Ishikawa (cell line): ENCODE measurements around the gene XPO6.

Source experiments
- CEBPB ChIP-seq: IDR thresholded peaks from 2 replicates; pipeline ENCODE4 v1.6.1; 2012
- CREB1 ChIP-seq: IDR thresholded peaks from 2 replicates; pipeline ENCODE4 v1.6.1; 2012; ENCODE audit warnings: low read depth
- EGR1 ChIP-seq: IDR thresholded peaks from 2 replicates; pipeline ENCODE4 v1.6.1; 2012
- EP300 ChIP-seq: IDR thresholded peaks from 2 replicates; pipeline ENCODE4 v1.6.1; 2012; ENCODE audit warnings: borderline replicate concordance
- FOXM1 ChIP-seq: IDR thresholded peaks from 2 replicates; pipeline ENCODE4 v1.6.1; 2012; ENCODE audit warnings: low read depth, borderline replicate concordance
- MAX ChIP-seq: IDR thresholded peaks from 2 replicates; pipeline ENCODE4 v1.6.1; 2012
- NFIC ChIP-seq: IDR thresholded peaks from 2 replicates; pipeline ENCODE4 v1.6.1; 2012
- RAD21 ChIP-seq: IDR thresholded peaks from 2 replicates; pipeline ENCODE4 v1.6.1; 2012; ENCODE audit warnings: low read depth
- REST ChIP-seq: IDR thresholded peaks from 2 replicates; pipeline ENCODE4 v1.6.1; 2012; ENCODE audit warnings: low read depth, mild to moderate bottlenecking
- TAF1 ChIP-seq: IDR thresholded peaks from 2 replicates; pipeline ENCODE4 v1.6.1; 2012; ENCODE audit warnings: low read depth, mild to moderate bottlenecking
- TCF12 ChIP-seq: IDR thresholded peaks from 2 replicates; pipeline ENCODE4 v1.6.1; 2012; ENCODE audit warnings: low read depth
- TEAD4 ChIP-seq: IDR thresholded peaks from 2 replicates; pipeline ENCODE4 v1.6.1; 2012
- USF1 ChIP-seq: IDR thresholded peaks from 2 replicates; pipeline ENCODE4 v1.6.1; 2012
- YY1 ChIP-seq: IDR thresholded peaks from 2 replicates; pipeline ENCODE4 v1.6.1; 2012; ENCODE audit warnings: low read depth
- ZBTB7A ChIP-seq: IDR thresholded peaks from 2 replicates; pipeline ENCODE4 v1.6.1; 2012; ENCODE audit warnings: low read depth

Gene XPO6

GRCh38 chr16:28167221-28167620, 44.5 kb downstream of the XPO6 start:
- TF ChIP-seq USF1, result no peak
- no peak for TF ChIP-seq RAD21
- TF ChIP-seq FOXM1, result no peak
- no peak for TF ChIP-seq EP300
- no peak for TF ChIP-seq NFIC
- no peak for TF ChIP-seq CREB1
- no peak for TF ChIP-seq TCF12
- TF ChIP-seq REST, result no peak
- no peak for TF ChIP-seq YY1
- TF ChIP-seq TAF1, result no peak
- TF ChIP-seq ZBTB7A, result no peak
- TF ChIP-seq MAX, result no peak
- TF ChIP-seq EGR1, result no peak
- TF ChIP-seq CEBPB, result no peak
- TF ChIP-seq TEAD4, result no peak

GRCh38 chr16:28166394-28167208, 45.2 kb downstream of the XPO6 start:
- TF ChIP-seq MAX, result no peak
- no peak for TF ChIP-seq REST
- TF ChIP-seq NFIC, result no peak
- no peak for TF ChIP-seq FOXM1
- TF ChIP-seq RAD21, result no peak
- TF ChIP-seq CEBPB, result no peak
- TF ChIP-seq TCF12, result no peak
- TF ChIP-seq CREB1, result no peak
- TF ChIP-seq ZBTB7A, result no peak
- no peak for TF ChIP-seq USF1
- no peak for TF ChIP-seq TEAD4
- no peak for TF ChIP-seq YY1

- TF ChIP-seq EGR1 (no peak), FOXM1 (no peak), TAF1 (no peak), MAX (no peak), CREB1 (no peak), ZBTB7A (no peak), EP300 (no peak), NFIC (no peak), YY1 (no peak), TEAD4 (no peak), USF1 (no peak), RAD21 (no peak)
Observed at GRCh38 chr16:28165598-28165997, 46.2 kb downstream of the XPO6 start.

GRCh38 chr16:28164140-28164539, 47.6 kb downstream of the XPO6 start:
- peak; percentile 62; the same call in 1 of the 2 replicates for TF ChIP-seq CEBPB
- no peak for TF ChIP-seq TCF12

GRCh38 chr16:28163699-28164098, 48.1 kb downstream of the XPO6 start:
- TF ChIP-seq EGR1, result no peak
- TF ChIP-seq FOXM1, result no peak
- no peak for TF ChIP-seq ZBTB7A
- TF ChIP-seq REST, result no peak
- TF ChIP-seq USF1, result no peak
- no peak for TF ChIP-seq TEAD4
